Suprapubic skin (tissue), 4 donors: ENCODE measurements around the gene MTG1.
"Not testable (repeated sequence)": the region's sequence is repeated elsewhere in the genome, so short reads cannot be mapped to it uniquely, and the experiment has no call there.

Experiments
- CTCF ChIP-seq, 2 donors: fragments of 200-600 bp in 1 of 2; fragments of 450-650 bp in 1 of 2; sonication (generic) in 1 of 2; IDR thresholded peaks; one replicate each; pipeline ENCODE4 v1.5.1; 2016 to 2019; ENCODE audit warnings: antibody characterized with exemption in 2 of 2, mild to moderate bottlenecking in 1 of 2, moderate library complexity in 1 of 2
- EP300 ChIP-seq: sonication (generic); formaldehyde crosslinking; IDR thresholded peaks from one replicate; pipeline ENCODE4 v1.6.1; 2017; ENCODE audit warnings: antibody characterized with exemption
- POLR2A ChIP-seq, 2 donors: fragments of 450-650 bp; IDR thresholded peaks; one replicate each; pipeline ENCODE4 v1.6.1; 2017; ENCODE audit warnings: antibody characterized with exemption in 2 of 2, mild to moderate bottlenecking in 2 of 2, moderate library complexity in 2 of 2
- POLR2AphosphoS5 ChIP-seq, 3 donors: sonication (generic); formaldehyde crosslinking; IDR thresholded peaks; one replicate each; pipeline ENCODE4 v1.6.1; 2017; ENCODE audit warnings: antibody characterized with exemption in 3 of 3

- TF ChIP-seq EP300; CTCF (IDR thresholded peaks at IDR 0.05); POLR2AphosphoS5 (IDR thresholded peaks at IDR 0.05); POLR2A (IDR thresholded peaks at IDR 0.05): not testable (repeated sequence)
Measured at GRCh38 chr10:133432789-133433188, 38.8 kb downstream of the MTG1 start.
